ENCODE measurements around the gene KSR2. TPM values are rescaled to one million over a fixed set of nuclear protein-coding genes. Genes with fewer than 3 reads are reported as not detected.

Gene KSR2
- total RNA-seq, 1 experiment from 2014 or later: 1.3 TPM

GRCh38 chr12:117521867-117522266, 446.9 kb downstream of the KSR2 start:
- no peak overlapping the region for H3K56ac ChIP-seq (ENCODE audit: insufficient read length, low read depth, low read length)
- no peak overlapping the region for H2BK15ac ChIP-seq (ENCODE audit: low read depth, low read length)
- H3K4me3 Mint-ChIP-seq: no peak overlapping the region
- no peak overlapping the region for H2BK12ac ChIP-seq (ENCODE audit: insufficient read length, low read depth, low read length)
- no peak for DNase-seq
- H2AFZ ChIP-seq (ENCODE audit: low read length): no peak overlapping the region
- no peak overlapping the region for H4K91ac ChIP-seq (ENCODE audit: insufficient read length, low read depth, low read length)
- peaks cover 4% of the 10 kb centered on the region; the same call in 1 of the 2 replicates for H3K27me3 Mint-ChIP-seq (ENCODE audit: low read depth)
- H4K5ac ChIP-seq (ENCODE audit: insufficient read length, low read depth, low read length): no peak overlapping the region
- no peaks in the 10 kb centered on the region for H3K27me3 ChIP-seq (ENCODE audit: insufficient read depth, low read length)
- no CpG with 5 or more reads among the region's 5 CpGs for WGBS (ENCODE audit: extremely low coverage, insufficient read length, low lambda C conversion rate)
- no peak overlapping the region for H3K23ac ChIP-seq (ENCODE audit: insufficient read length, low read depth, low read length)
- no peak overlapping the region for H4K8ac ChIP-seq (replicated peaks; ENCODE audit: insufficient read length, low read depth, low read length)
- no peak overlapping the region for H3K18ac ChIP-seq (ENCODE audit: insufficient read length, low read depth, low read length)
- no peaks in the 10 kb centered on the region; a peak in 1 of 7 replicates for H3K36me3 Mint-ChIP-seq (ENCODE audit: insufficient read depth in 1 of 3, low read depth in 3 of 3)
- H3K4ac ChIP-seq (ENCODE audit: low read depth, low read length): no peak overlapping the region
- H3K9me3 ChIP-seq (ENCODE audit: control insufficient read depth, low read depth, low read length): no peaks in the 10 kb centered on the region
- H2BK20ac ChIP-seq (ENCODE audit: low read depth, low read length, poor library complexity, severe bottlenecking): no peak overlapping the region
- H2BK120ac ChIP-seq (ENCODE audit: low read depth, low read length, poor library complexity, severe bottlenecking): no peak overlapping the region
- no peak overlapping the region for H3K27ac ChIP-seq (ENCODE audit: insufficient read length, low read depth, low read length)
- H3K9me3 Mint-ChIP-seq: no peaks in the 10 kb centered on the region
- H2AK5ac ChIP-seq (ENCODE audit: insufficient read length, low read length): no peak overlapping the region
- H3K4me1 Mint-ChIP-seq: peaks cover 0 to 5% of the 10 kb centered on the region in 2 experiments; a peak in 2 of 4 replicates
- H3K14ac ChIP-seq (ENCODE audit: insufficient read depth, low read length): no peak overlapping the region
- no peak overlapping the region for H3T11ph ChIP-seq (ENCODE audit: low read length)
- H4K20me1 ChIP-seq (ENCODE audit: control insufficient read depth, insufficient read depth, insufficient read length): no peaks in the 10 kb centered on the region
- H3K4me2 ChIP-seq (ENCODE audit: insufficient read depth, insufficient read length, low read length): no peak overlapping the region
- no peak overlapping the region for H2BK5ac ChIP-seq (ENCODE audit: insufficient read length, low read length)
- TF ChIP-seq CTCF (conservative IDR thresholded peaks at IDR 0.05): no peak
- H3K23me2 ChIP-seq (ENCODE audit: insufficient read length, low read depth, low read length, poor library complexity, severe bottlenecking): no peaks in the 10 kb centered on the region
- H3K27ac Mint-ChIP-seq: no peak overlapping the region
- no peaks in the 10 kb centered on the region for H3K4me1 ChIP-seq (ENCODE audit: insufficient read depth, low read length)
- no peak overlapping the region for H3K9ac ChIP-seq (ENCODE audit: extremely low read depth, insufficient read length, low read length)
- H3K79me2 ChIP-seq (ENCODE audit: insufficient read depth, low read length): no peaks in the 10 kb centered on the region
- no peaks in the 10 kb centered on the region for H3K79me1 ChIP-seq (ENCODE audit: insufficient read depth, low read depth, low read length, poor library complexity, severe bottlenecking)

All from H9 (cell line).